Liver (tissue), 9 donors: ENCODE data around the gene DPF3. TPM values are rescaled to one million over a fixed set of nuclear protein-coding genes. Genes with fewer than 3 reads are reported as not detected.

Source experiments
- DNase-seq: peaks from one replicate; pipeline ENCODE4 v3.0.0-alpha.2; 2017; ENCODE audit warnings: low spot score
- H3K27ac ChIP-seq, 2 donors: one replicate each; pipeline ENCODE4 v1.7.0; 2013; ENCODE audit warnings: inconsistent platforms in 2 of 2, low read length in 2 of 2, control low read depth in 1 of 2, low read depth in 1 of 2, mild to moderate bottlenecking in 1 of 2
- H3K27me3 ChIP-seq, 4 donors: one replicate each; pipeline versions ENCODE4 v1.6.1 to v1.7.0; 2013; ENCODE audit warnings: low read length in 3 of 4, inconsistent platforms in 1 of 4, mild to moderate bottlenecking in 1 of 4, moderate library complexity in 1 of 4; ENCODE audit not compliant: control insufficient read depth in 4 of 4, insufficient read depth in 4 of 4
- H3K36me3 ChIP-seq, 4 donors: one replicate each; pipeline versions ENCODE4 v1.6.1 to v1.7.0; 2013; ENCODE audit warnings: low read length in 3 of 4, mild to moderate bottlenecking in 3 of 4, low read depth in 1 of 4, moderate library complexity in 1 of 4; ENCODE audit not compliant: control insufficient read depth in 4 of 4, insufficient read depth in 3 of 4
- H3K4me1 ChIP-seq, 4 donors: one replicate each; pipeline versions ENCODE4 v1.6.1 to v1.7.0; 2013; ENCODE audit warnings: low read length in 3 of 4, mild to moderate bottlenecking in 3 of 4, moderate library complexity in 1 of 4; ENCODE audit not compliant: control insufficient read depth in 4 of 4, insufficient read depth in 4 of 4
- H3K4me3 ChIP-seq, 3 donors: one replicate each; pipeline versions ENCODE4 v1.6.1 to v1.7.0; 2013; ENCODE audit warnings: low read length in 3 of 3, control low read depth in 1 of 3, low read depth in 1 of 3, mild to moderate bottlenecking in 1 of 3
- H3K9ac ChIP-seq, 2 donors: one replicate each; pipeline ENCODE4 v1.7.0; 2013; ENCODE audit warnings: low read length in 2 of 2, mild to moderate bottlenecking in 2 of 2, moderate library complexity in 2 of 2, control low read depth in 1 of 2, low read depth in 1 of 2
- H3K9me3 ChIP-seq, 4 donors: one replicate each; pipeline versions ENCODE4 v1.6.1 to v1.7.0; 2013; ENCODE audit warnings: low read length in 3 of 4; ENCODE audit not compliant: control insufficient read depth in 4 of 4
- EGR1 ChIP-seq, 2 donors: IDR thresholded peaks; 2 replicates each; pipeline ENCODE4 v1.6.1; 2016 to 2018; ENCODE audit warnings: antibody characterized with exemption in 2 of 2, low read depth in 2 of 2
- FOXA1 ChIP-seq: IDR thresholded peaks from 2 replicates; pipeline ENCODE4 v1.6.1; 2016; ENCODE audit warnings: antibody characterized with exemption
- GABPA ChIP-seq, 2 donors: IDR thresholded peaks in 1 of 2; conservative IDR thresholded peaks in 1 of 2; 2 replicates each; pipeline ENCODE4 v1.6.1; 2016; ENCODE audit warnings: antibody characterized with exemption in 2 of 2, mild to moderate bottlenecking in 1 of 2, moderate library complexity in 1 of 2
- HNF4A ChIP-seq, 2 donors: conservative IDR thresholded peaks; 2 replicates each; pipeline ENCODE4 v1.6.1; 2016; ENCODE audit warnings: antibody characterized with exemption in 2 of 2, mild to moderate bottlenecking in 2 of 2
- HNF4G ChIP-seq: IDR thresholded peaks from 2 replicates; pipeline ENCODE4 v1.6.1; 2016; ENCODE audit warnings: antibody characterized with exemption
- NR2F2 ChIP-seq: IDR thresholded peaks from 2 replicates; pipeline ENCODE4 v1.6.1; 2016; ENCODE audit warnings: antibody characterized with exemption
- RXRA ChIP-seq, 2 donors: IDR thresholded peaks; 2 replicates each; pipeline ENCODE4 v1.6.1; 2017 to 2018; ENCODE audit warnings: antibody characterized with exemption in 2 of 2, mild to moderate bottlenecking in 1 of 2
- SP1 ChIP-seq: IDR thresholded peaks from 2 replicates; pipeline ENCODE4 v1.6.1; 2018; ENCODE audit warnings: antibody characterized with exemption, mild to moderate bottlenecking
- TAF1 ChIP-seq: conservative IDR thresholded peaks from 2 replicates; pipeline ENCODE4 v1.6.1; 2016; ENCODE audit warnings: antibody characterized with exemption, mild to moderate bottlenecking
- WGBS: extraction: QIAGEN DNeasy Blood & Tissue Kit; methylation state at CpG from one replicate; pipeline ENCODE4 v1.1.7; 2013; 5-methylcytosine and 5-hydroxymethylcytosine counted together
- polyA plus RNA-seq, 2 donors: library from polyadenylated mRNA; stranded (reverse) in 1 of 2; unstranded in 1 of 2; fragments of 200-250 nt in 1 of 2; fragments of >200 nt in 1 of 2; fragmentation: Nextera tagmentation in 1 of 2; extraction: Ambion mirVana in 1 of 2; gene quantifications; one replicate each; pipeline versions ENCODE4 v1.2.1 to v1.2.3, GENCODE V29; 2013 to 2015
- total RNA-seq, 2 donors: library from RNA; depleted of rRNA; stranded (reverse); fragments of >200 nt; gene quantifications; one replicate each; pipeline ENCODE4 v1.2.3, GENCODE V29; 2014
- TF ChIP-seq, protein P1 (sequence below): IDR thresholded peaks from 2 replicates; pipeline ENCODE4 v1.6.1; 2016; ENCODE audit warnings: antibody characterized with exemption
- TF ChIP-seq, protein P2 (sequence below): IDR thresholded peaks from 2 replicates; pipeline ENCODE4 v1.6.1; 2016; ENCODE audit warnings: antibody characterized with exemption
- TF ChIP-seq, protein P3 (sequence below): IDR thresholded peaks from 2 replicates; pipeline ENCODE4 v1.6.1; 2016; ENCODE audit warnings: antibody characterized with exemption, mild to moderate bottlenecking
- donor health status: healthy.
- donor health status: healthy.
- donor health status: healthy.
- donor health status: healthy.
- donor health status: healthy.

DPF3 gene
- total and polyA plus RNA-seq, 4 donors, result 1.1 to 23.2 (median 2.5) TPM

DNA sequence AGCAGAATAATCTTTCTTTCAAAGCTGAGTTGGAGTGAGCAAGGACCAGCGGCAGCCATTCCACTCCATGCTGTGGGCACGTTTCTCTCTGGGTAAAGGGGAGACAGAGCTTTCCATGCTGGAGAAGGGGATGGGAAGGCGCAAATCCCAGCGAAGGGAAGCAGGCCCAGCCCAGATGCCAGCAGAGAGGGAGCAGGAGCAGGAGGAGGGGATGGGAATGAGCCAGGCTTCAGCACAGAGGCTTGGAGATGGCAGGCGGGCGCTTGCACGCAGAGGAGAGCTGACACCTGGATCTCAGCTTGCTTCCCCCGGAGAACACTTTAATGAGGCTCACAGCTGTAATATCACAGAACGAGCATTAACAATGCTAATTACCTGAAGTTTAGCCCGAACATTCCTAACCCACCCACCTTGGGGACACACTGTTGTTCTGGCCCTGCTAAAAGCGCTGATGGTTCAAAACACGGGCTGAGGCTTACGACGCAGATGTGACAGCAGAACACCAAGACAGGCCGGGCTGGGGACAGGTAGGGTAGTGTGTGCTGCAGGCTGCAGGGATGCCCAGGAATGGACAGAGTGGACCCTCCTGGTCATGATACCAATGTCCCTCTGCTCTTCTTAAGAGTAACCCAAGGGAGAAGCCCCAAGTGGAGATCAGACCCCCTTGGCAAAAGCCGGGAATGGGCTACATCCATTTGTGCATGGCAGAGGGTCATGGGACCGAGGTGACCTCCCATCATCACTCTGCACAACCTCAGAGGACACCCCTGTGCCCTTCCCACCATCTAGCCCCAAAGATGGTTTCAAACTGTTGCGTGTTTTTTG, 288.6 kb downstream of the DPF3 start:
- no peak for TF ChIP-seq RXRA (IDR thresholded peaks at IDR 0.05)
- TF ChIP-seq, protein P1, sequence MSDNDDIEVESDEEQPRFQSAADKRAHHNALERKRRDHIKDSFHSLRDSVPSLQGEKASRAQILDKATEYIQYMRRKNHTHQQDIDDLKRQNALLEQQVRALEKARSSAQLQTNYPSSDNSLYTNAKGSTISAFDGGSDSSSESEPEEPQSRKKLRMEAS, result no peak
- no peak for TF ChIP-seq HNF4G
- Histone ChIP-seq H3K27ac (no peak overlapping the region), H3K4me3 (no peak overlapping the region), H3K4me1 (no peaks in the 10 kb centered on the region), H3K27me3 (no peaks in the 10 kb centered on the region), H3K9ac (no peak overlapping the region), H3K36me3 (no peaks in the 10 kb centered on the region), H3K9me3 (no peaks in the 10 kb centered on the region)
- WGBS, result 93% methylated on average over 18 of the region's 18 CpGs
- peak; percentile 19 for DNase-seq

DNA sequence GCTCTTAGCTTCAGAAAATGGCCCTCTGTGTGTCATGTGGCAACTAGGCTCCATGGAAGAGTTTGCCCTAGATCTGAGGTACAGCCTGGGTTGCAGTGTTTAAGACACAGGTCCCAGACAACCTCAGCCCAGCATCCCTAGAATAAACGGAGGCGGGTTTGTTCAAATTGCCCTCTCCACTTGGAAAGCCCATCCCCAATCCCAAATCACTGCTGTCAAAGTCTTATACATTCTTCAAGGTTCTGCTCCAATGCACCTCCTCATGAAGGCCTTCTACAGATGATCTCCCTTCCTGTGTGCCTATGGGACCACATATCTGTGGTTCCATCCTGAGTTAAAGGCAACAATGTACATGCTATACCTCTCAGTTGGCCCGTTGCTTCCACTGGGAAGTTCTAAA, 289.8 kb downstream of the DPF3 start:
- DNase-seq, result peak; percentile 13
- Histone ChIP-seq H3K27me3 (no peaks in the 10 kb centered on the region), H3K4me1 (no peaks in the 10 kb centered on the region), H3K9me3 (no peaks in the 10 kb centered on the region), H3K9ac (no peak overlapping the region), H3K27ac (no peak overlapping the region), H3K36me3 (no peaks in the 10 kb centered on the region), H3K4me3 (no peak overlapping the region)
- TF ChIP-seq, protein P2, sequence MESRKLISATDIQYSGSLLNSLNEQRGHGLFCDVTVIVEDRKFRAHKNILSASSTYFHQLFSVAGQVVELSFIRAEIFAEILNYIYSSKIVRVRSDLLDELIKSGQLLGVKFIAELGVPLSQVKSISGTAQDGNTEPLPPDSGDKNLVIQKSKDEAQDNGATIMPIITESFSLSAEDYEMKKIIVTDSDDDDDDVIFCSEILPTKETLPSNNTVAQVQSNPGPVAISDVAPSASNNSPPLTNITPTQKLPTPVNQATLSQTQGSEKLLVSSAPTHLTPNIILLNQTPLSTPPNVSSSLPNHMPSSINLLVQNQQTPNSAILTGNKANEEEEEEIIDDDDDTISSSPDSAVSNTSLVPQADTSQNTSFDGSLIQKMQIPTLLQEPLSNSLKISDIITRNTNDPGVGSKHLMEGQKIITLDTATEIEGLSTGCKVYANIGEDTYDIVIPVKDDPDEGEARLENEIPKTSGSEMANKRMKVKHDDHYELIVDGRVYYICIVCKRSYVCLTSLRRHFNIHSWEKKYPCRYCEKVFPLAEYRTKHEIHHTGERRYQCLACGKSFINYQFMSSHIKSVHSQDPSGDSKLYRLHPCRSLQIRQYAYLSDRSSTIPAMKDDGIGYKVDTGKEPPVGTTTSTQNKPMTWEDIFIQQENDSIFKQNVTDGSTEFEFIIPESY, result no peak
- TF ChIP-seq TAF1 (no peak), SP1 (no peak), GABPA (IDR thresholded peaks at IDR 0.05 in 1 of 2, conservative IDR thresholded peaks at IDR 0.05 in 1 of 2) (no peak), NR2F2 (no peak), FOXA1 (no peak), EGR1 (IDR thresholded peaks at IDR 0.05; ENCODE audit: low read depth in 2 of 2) (no peak), HNF4A (conservative IDR thresholded peaks at IDR 0.05) (no peak), HNF4G (no peak)
- TF ChIP-seq, protein P3, sequence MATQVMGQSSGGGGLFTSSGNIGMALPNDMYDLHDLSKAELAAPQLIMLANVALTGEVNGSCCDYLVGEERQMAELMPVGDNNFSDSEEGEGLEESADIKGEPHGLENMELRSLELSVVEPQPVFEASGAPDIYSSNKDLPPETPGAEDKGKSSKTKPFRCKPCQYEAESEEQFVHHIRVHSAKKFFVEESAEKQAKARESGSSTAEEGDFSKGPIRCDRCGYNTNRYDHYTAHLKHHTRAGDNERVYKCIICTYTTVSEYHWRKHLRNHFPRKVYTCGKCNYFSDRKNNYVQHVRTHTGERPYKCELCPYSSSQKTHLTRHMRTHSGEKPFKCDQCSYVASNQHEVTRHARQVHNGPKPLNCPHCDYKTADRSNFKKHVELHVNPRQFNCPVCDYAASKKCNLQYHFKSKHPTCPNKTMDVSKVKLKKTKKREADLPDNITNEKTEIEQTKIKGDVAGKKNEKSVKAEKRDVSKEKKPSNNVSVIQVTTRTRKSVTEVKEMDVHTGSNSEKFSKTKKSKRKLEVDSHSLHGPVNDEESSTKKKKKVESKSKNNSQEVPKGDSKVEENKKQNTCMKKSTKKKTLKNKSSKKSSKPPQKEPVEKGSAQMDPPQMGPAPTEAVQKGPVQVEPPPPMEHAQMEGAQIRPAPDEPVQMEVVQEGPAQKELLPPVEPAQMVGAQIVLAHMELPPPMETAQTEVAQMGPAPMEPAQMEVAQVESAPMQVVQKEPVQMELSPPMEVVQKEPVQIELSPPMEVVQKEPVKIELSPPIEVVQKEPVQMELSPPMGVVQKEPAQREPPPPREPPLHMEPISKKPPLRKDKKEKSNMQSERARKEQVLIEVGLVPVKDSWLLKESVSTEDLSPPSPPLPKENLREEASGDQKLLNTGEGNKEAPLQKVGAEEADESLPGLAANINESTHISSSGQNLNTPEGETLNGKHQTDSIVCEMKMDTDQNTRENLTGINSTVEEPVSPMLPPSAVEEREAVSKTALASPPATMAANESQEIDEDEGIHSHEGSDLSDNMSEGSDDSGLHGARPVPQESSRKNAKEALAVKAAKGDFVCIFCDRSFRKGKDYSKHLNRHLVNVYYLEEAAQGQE, result no peak
- WGBS, result 93% methylated on average over 3 of the region's 3 CpGs
